GM12891 (cell line): ENCODE measurements around the gene CCDC167. TPM values are rescaled to one million over a fixed set of nuclear protein-coding genes. Genes with fewer than 3 reads are reported as not detected.

Experiments used
- DNase-seq: peaks from one replicate; pipeline ENCODE4 v3.0.0; 2011; ENCODE audit warnings: low spot score; ENCODE audit not compliant: insufficient read length
- FAIRE-seq: peaks from 2 replicates; lab custom pipeline; 2011; peaks lifted over from hg19 to GRCh38; lab: Jason Lieb, UNC
- PAX5 ChIP-seq: IDR thresholded peaks from 2 replicates; pipeline ENCODE4 v1.6.1; 2011; ENCODE audit warnings: low read length, moderate library complexity, mild to moderate bottlenecking; ENCODE audit not compliant: insufficient read depth, severe bottlenecking
- POLR2A ChIP-seq: IDR thresholded peaks from 2 replicates; pipeline ENCODE4 v1.6.1; 2011; ENCODE audit warnings: low read depth, low read length, control low read depth
- POLR2AphosphoS5 ChIP-seq: IDR thresholded peaks from 2 replicates; pipeline ENCODE4 v1.6.1; 2011; ENCODE audit warnings: low read depth, low read length, control low read depth
- POU2F2 ChIP-seq: IDR thresholded peaks from 2 replicates; pipeline ENCODE4 v1.6.1; 2011; ENCODE audit warnings: low read depth, mild to moderate bottlenecking, control low read depth, low read length, moderate library complexity
- SPI1 ChIP-seq: IDR thresholded peaks from 2 replicates; pipeline ENCODE4 v1.6.1; 2011; ENCODE audit warnings: low read depth, low read length, control low read depth
- TAF1 ChIP-seq: IDR thresholded peaks from 2 replicates; pipeline ENCODE4 v1.6.1; 2011; ENCODE audit warnings: low read depth, low read length, control low read depth
- polyA plus RNA-seq: library from polyadenylated mRNA; unstranded; fragments of >200 nt; gene quantifications from one replicate; pipeline ENCODE4 v1.2.1, GENCODE V29; 2012; ENCODE audit warnings: low read depth, missing spikeins, inconsistent platforms; ENCODE audit not compliant: missing spikeins

CCDC167 gene
- polyA plus RNA-seq: 113 TPM

DNA sequence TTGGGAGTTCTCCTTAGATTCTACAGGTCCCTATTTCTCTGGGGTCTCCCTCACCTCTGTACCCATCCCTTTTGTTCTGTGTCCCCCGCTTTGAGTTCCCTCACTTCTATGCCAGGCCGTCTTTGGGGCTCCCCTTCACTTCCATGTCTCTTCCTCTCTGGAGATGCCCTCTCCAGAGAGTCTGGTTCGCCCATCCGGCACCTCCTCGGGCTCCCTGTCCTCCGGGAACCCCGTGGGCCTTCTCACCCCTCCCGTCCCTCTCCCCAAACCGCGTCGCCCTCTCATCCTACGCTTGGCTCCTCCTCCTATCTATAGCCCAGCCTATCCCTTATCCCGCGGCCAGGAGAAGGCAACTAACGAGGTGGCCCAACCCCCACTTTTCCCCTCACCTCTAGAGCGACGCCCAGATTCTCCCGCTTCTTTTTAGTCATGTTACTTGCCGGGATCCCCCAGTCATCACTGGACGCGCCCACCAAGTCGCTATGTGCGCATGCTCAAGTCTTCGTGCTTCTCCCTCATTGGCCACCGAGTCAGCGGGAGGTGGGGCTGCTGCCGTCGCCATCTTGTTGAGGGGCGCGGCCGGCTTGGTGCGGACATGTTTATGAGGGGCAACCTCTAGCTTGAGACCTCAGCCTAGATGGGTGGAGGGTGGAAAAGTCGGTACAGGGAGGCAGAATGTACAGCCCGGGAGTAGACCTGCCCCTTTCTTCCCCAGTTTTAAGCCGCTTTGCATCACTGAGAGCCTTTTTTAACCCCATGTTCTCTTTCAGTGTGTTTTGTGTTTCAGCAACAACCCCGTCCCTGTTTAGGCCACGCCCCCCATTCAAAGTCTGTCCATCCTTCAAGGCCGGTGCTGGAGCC is at the start of gene CCDC167:
TSS of gene CCDC167 (minus strand) at position 461 of the 861 bp plus-strand sequence. CDS start at position 431, 30 bp downstream.
- TF ChIP-seq POLR2A: no peak
- TF ChIP-seq TAF1: peak; percentile 47; the same call in 1 of the 2 replicates
- peak; percentile 23; the same call in 1 of the 2 replicates for TF ChIP-seq POLR2AphosphoS5
- TF ChIP-seq PAX5: no peak
- TF ChIP-seq POU2F2: no peak
- TF ChIP-seq SPI1: no peak
- peak; percentile 98 for FAIRE-seq
- DNase-seq: peak; percentile 75

DNA sequence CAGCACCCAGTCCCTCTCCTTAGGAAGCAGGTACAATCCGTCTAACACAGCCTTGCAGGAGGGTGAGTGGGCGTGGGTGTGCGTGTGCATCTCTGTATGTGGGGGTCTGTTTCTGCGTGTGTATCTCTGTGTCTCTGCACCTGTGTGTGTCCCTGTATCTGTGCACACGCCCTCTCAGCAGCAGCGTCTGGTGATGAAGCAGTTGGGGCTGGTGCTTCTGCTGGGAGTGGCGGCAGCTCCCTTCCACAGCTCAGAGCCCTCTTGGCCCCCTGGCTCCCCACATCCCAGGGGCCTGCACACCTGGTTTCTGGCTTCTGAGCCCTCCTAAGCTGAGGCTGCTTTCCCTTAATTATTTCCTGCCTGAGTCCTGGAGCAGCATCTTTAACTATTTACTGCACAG is 49.5 kb upstream of the CCDC167 start:
- DNase-seq (no peak), FAIRE-seq (no peak)
- TF ChIP-seq POLR2A (no peak), PAX5 (no peak), SPI1 (no peak), TAF1 (no peak), POU2F2 (no peak), POLR2AphosphoS5 (no peak)

DNA sequence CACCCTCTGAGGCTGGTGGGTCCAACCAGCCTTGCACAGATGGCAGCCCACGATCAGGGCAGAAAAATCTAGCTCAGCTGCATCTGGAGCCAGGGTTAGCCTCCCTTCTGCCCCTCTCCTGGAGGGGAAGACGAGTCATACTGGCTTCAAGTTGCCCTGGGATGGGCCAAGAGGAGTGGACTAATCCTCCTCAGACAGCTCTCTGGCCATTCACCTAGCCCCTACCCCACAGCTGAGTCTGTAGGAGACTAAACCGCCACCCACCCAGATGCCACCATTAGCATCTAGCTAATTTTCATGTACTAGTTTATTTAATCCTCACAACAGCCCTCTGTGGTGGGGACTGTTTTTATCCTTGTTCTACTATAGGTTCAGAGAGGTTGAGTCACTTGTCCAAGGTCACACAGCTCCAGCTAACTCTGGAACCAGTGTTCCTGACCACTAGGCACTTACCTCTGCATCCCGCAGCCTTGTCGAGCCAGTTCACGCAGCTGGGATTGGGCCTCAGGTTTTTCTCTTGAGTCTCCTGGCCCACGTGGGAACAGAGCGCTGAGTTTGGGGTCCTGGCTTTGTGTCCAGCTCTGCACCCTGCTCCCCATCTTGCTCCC is 48.5 kb upstream of the CCDC167 start:
- TF ChIP-seq TAF1: no peak
- no peak for TF ChIP-seq POU2F2
- no peak for TF ChIP-seq POLR2AphosphoS5
- no peak for TF ChIP-seq SPI1
- TF ChIP-seq POLR2A: no peak
- no peak for TF ChIP-seq PAX5
- no peak for DNase-seq
- no peak for FAIRE-seq

DNA sequence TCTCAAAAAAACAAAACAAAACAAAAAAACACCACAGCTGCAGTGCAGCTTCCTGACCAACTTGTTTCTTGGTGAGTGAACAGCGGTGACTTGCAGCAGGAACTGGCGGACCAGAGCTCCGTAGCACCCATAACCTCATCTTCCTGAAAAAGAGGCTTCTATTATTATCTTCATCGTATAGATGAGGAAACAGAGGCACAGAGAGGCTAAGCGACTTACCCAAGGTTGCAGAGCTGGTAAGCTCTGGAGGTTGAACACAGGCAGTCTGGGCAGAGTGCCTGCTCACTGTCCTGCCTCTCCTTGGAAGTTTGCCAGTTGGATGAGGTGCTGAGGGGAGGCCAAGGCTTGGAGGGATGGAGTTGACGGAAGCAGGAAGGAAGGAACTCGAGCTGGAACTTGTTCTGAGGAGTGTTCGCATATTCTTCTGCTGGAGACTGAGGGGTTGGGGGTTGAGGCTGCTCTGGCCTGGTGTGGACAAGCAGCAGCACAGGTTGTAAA is 47.9 kb upstream of the CCDC167 start:
- DNase-seq (no peak), FAIRE-seq (no peak)
- TF ChIP-seq POU2F2 (no peak), POLR2A (no peak), SPI1 (no peak), POLR2AphosphoS5 (no peak), PAX5 (no peak), TAF1 (no peak)

DNA sequence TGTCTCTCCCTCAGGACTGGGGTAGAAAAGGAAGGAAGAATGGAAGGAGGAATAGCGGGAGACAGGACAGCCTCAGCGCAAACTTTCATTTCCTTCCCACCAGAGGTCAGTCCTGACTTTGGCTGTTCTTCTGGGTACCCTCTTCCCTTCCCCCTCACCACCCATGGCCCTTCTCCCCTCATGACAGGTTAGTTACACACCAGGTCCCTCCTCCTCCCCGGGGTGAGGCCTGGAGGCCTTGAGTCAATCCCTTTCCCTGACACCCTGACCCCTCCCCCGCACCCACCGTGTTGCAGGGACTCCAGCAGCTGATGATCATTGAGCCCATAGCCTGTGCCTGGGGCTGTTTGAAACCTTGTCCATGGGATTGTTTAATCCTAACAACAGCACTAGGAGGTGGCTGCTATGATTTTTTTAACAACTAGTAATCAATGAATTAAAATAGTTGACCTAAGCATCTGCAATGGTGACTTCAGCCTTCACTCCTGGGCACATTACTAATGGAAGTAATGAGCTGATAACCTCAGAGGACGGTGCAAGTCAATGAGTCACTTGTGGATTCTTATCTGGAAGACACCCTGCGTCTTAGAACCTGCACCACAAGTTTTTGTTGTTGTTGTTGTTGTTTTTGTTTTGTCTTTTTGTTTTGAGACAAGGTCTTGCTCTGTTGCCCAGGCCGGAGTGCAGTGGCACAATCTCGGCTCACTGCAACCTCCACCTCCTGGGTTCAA is 46.6 kb upstream of the CCDC167 start:
- DNase-seq (no peak), FAIRE-seq (no peak)
- no peak for TF ChIP-seq TAF1
- no peak for TF ChIP-seq POLR2AphosphoS5
- TF ChIP-seq PAX5: no peak
- no peak for TF ChIP-seq POU2F2
- no peak for TF ChIP-seq POLR2A
- TF ChIP-seq SPI1: no peak

DNA sequence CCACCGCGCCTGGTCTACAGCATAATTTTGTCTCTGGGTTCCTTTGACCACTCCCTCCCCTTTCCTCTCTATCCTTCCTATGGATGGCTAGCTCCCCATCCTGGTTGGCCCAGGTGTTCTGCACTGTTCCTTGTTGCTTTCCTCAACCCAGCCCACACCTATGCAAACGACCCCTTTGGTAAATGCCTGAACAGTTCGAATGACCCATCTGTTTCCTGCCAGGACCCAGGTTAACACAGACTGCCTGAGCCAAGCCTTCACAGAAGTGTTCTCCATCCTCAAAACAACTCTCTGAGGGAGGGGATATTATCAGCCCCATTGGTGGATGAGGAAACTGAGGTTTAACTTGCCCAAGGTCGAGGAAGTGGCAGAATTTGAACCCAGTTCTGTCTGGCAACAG is 44.8 kb upstream of the CCDC167 start:
- FAIRE-seq: no peak
- no peak for DNase-seq
- TF ChIP-seq TAF1 (no peak), SPI1 (no peak), PAX5 (no peak), POLR2A (no peak), POU2F2 (no peak), POLR2AphosphoS5 (no peak)

DNA sequence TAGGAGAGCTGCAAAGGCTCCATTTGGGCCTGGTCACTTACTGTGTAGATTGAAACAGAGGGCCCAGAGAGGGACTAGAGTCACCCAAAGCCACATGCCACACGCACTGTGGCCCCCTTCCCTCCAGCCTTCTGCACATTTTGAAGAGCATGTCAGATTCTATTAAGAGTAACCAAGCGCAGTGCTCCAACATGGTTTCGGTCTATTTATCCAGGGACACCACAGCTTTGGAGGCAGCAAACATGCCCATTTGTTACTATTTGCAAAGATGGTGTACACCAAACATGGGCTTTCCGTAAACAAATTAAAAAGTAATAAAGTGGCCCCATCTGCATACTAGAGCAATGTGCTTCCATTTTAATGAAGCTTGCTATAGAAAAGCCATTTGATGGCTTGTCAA is 43.7 kb upstream of the CCDC167 start:
- DNase-seq (no peak), FAIRE-seq (no peak)
- no peak for TF ChIP-seq POLR2A
- no peak for TF ChIP-seq POLR2AphosphoS5
- no peak for TF ChIP-seq POU2F2
- TF ChIP-seq PAX5: no peak
- TF ChIP-seq SPI1: no peak
- no peak for TF ChIP-seq TAF1

DNA sequence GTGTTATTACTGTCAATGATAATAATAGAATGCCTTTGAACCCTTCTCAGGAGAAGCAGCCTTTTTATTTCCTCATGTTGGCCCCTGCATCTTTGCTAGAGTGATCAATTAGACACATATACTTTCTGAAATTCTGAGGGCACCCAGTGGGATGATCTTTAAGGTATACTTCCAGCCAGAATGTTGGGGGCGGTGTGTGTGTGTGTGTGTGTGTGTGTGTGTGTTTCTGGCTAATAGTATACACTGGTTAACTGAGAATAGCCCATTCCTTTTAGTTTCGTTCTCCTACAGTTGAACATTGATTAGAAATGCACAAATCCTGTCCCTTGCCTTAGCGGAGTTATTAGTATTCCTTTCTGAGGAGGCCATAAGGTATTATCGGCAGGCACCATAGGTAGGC is 41.7 kb upstream of the CCDC167 start:
- TF ChIP-seq PAX5 (no peak), TAF1 (no peak)
- FAIRE-seq: no peak
- no peak for DNase-seq

DNA sequence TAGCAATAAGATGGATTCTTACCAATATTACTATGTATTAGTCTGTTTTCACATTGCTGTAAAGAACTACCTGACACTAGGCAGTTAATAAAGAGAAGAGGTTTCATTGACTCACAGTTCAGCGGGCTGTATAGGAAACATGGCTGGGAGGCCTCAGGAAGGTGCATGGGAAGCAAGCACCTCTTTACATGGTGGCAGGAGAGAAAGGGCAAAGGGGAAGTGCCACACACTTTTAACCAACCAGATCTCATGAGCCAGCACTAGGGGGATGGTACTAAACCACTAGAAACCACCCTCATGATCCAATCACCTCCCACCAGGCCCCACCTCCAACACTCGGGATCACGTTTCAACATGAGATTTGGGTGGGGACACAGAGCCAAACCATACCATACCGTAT is 40.7 kb upstream of the CCDC167 start:
- no peak for DNase-seq
- TF ChIP-seq POU2F2 (no peak), PAX5 (no peak), SPI1 (peak; percentile 58)
- peak; percentile 33 for FAIRE-seq
